HG03108 (cell line): ENCODE measurements around the gene ZFYVE27.

Source experiments
- ATAC-seq: cut with Tn5 transposase; IDR thresholded peaks from one replicate; pipeline ENCODE4 v1.9.1; 2021; ENCODE audit warnings: moderate library complexity; ENCODE audit not compliant: unreplicated experiment

Gene ZFYVE27

DNA sequence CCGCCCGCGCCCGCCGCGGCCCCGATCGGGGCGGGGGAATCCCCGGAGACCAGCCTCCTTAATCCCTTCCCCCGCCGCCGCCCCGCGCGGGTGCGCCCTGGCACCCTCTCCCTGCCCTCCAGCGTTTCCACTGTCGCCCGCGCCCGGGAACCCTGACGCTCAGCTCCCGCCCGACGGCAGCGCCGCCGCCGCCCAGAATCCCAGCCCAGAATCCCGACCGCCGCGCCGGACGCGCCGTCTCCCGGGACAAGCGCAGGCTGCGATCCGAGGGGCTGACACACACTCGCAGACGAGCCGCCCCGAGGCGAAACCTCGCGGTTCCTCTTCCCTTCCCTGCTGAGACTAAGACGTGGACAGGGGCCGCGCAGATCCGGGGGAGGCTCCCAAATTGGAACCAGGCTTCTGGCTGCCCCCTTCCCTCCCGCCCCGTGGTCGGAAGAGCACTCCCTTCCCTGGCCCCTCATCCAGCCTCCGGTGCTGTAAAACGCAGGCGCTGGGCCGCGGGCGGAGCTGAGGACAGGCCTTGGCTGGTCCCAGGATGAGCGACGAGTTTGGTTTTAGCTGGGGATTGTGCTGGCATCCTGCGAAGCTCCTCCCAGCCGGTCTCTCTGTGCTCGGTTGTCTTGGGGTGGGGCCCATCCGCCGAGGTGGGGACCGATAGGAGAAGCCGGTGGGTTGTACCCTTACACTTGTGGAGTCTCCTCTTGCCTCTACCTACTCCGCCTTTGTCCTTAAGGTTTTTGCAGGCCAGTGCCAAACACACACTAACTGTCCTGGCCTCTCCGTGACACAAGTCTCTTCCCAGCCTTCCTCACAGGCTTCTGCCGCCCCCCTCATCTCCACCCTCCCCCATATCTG is 22.3 kb upstream of the ZFYVE27 start:
- ATAC-seq = peak; percentile 44

DNA sequence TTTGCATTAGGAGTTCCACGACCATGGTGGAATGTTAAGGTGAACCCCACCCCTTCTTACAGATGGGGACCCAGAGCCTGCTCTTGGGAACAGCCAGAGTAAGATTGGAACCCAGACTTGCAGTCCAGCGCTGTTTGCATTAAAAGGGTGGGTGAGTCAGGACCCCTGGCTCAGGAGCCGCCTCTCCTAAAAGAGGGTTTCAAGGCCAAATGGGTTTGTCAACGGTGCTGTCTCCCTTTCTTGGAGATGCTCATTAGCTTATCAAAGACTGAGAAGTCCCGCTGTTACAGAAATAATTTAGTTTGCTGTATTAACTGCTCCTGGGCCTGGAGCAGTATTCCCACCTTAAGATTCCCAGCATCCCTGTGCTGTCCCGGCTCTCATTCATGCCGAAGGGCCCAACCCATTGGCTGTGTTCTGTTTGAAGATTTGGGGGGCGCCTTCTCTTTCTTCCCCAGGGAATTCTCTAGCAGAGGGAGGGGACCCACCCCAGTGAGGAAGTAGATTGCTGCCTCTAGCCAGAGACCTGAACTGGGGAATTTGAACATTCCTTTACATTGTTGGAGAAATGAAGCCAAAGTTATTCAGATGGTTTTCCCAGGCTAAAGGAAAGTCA is 21.6 kb upstream of the ZFYVE27 start:
- ATAC-seq = no peak

- ATAC-seq = no peak
These were observed 19.3 kb upstream of the ZFYVE27 start for GRCh38 chr10:97717627-97718026.

DNA sequence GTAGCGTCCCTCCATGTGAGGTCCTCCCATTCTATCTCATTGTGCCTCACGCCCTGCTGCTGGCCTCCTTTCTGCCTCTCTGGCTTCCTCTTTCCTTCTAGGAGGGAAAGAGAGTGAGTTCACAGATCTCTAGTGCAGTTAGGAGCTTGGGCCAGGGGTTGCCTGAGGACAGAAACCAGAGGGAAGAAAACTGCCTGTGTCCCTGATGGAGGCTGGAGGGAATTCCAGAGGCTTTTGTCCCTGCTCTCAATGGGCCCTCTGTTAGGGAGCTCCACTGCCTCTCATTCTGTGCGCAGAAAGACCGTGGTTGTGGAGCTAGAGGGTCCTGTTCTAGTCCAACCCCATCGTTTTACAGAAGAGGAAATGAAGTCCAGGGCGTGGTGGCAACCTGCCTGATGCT is 18.8 kb upstream of the ZFYVE27 start:
- ATAC-seq = no peak

GRCh38 chr10:97718659-97719142 is 18.2 kb upstream of the ZFYVE27 start:
- ATAC-seq = no peak

DNA sequence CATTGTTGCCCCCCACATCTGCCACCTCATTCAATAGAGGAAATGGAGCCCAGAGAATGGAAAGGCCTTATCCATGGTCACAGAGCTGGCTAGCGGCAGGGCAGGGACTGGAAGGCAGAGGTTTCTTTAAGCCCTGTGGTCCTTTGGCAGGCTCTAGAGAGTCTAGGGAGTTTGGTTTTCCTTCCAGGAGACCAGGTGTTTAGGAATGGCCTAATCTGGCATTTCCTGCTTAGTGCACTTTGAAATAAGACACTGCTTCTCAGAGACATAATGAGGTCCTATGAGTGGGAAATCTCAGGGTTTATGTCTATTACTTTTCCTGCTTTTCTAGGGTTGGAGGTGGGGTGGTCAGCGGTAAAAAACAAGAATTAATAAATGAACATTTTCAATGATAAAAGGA is 17.3 kb upstream of the ZFYVE27 start:
- ATAC-seq = no peak

DNA sequence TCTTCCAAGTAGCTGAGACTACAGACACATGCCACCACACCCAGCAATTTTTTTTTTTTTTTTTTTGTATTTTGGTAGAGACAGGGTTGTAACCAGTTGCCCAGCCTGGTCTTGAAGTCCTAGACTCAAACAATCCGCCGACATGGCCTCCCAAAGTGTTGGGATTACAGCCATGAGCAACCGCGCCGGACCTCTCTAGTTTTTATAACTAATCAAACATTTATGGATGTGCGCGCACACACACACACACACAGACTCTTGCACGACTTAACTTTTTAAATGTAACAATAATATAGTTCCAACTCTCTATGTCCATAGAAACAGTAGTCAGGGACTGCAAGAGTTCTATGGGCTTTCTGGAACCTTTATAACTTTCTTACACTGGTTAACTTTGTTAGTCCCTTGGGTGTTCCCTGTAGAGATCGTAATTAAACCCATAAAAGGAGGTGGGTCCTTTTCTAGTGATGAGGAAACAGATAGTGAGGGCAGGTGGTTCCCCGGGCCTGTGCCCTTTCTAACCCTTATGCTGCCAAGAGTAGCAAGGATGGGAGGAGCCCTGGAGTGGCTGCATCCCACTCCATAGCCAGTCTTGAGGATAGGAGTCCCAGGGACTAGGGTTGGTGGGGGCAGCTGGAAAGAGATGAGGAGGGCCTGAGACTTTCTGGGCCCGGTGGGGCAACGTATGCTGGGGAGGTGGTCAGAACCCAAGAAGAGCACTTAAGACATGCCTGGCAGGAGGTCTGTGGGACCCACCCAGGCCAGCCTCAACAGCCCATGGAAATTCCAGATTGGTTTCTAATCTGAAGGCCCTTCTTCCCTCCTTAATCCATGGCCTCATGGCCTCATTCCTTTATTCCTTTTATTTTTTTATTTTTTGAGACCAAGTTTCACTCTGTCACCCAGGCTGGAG is 14.8 kb upstream of the ZFYVE27 start:
- ATAC-seq = no peak

DNA sequence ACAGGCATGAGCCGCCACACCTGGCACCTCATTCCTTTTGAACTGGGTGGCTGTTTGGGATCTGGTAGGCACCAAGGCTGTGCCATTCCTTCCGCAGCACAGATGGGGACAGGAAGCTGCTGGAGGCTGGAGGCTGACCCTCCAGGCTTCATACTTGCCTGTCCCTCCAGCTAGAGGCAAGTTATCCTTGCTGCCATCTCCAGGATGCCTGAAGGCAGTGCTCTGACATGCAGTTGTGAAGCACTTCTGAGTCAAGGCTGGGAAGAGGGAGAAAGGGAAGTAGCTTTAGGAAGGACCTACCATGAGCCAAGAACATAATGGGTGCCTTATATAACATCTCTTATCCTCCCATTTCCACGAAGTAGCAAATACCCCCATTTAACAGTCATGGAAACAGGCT is 13.9 kb upstream of the ZFYVE27 start:
- no peak for ATAC-seq

- ATAC-seq = no peak
These were observed 12.5 kb upstream of the ZFYVE27 start for GRCh38 chr10:97724341-97724941.

DNA sequence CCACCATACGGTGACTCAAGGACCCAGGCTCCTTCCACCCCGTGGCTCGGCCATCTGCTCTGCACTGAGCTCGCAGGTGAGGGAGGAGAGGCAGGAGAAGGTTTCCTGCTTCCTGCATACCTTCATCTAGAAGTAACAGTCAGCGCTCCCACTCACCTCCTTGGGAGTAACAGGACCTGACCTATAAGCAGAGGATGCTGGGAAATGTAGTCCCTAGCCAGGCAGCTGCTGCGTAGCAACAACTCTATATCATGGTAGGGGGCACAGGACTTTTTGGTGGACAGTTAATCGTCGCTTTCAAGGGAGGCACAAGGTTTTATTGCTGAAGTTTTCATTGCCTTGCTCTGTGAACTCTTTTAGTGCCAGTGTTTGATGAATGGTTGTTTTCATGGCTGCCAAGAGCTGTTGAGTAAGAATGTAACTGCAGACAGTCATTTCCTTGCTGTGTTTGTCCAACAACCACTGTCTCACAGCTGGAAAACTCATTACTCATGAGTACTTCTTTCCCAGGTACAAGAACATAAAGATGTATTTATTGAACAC is 10.2 kb upstream of the ZFYVE27 start:
- ATAC-seq = no peak

- ATAC-seq = no peak
These were observed 7.9 kb upstream of the ZFYVE27 start for GRCh38 chr10:97729014-97729413.

- no peak for ATAC-seq
These were observed 5.4 kb upstream of the ZFYVE27 start for GRCh38 chr10:97731346-97732051.

- no peak for ATAC-seq
These were observed 4.9 kb upstream of the ZFYVE27 start for GRCh38 chr10:97732052-97732359.

DNA sequence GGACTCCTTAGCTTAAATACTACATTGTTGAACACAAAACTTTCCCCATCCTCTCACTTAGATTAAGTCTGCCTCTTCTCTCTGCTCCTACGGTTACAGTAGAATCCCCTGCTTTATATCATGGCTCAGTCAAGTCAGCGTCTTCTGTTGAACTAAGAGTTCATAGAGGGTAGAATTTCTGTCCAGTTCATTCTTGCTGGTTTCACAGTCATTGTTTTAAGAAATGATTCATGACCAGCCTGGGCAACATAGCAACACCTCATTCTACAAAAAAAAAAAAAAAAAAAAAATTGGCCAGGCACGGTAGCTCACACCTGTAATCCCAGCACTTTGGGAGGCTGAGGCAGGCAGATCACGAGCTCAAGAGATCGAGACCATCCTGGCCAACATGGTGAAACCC is 3.7 kb upstream of the ZFYVE27 start:
- ATAC-seq = no peak

GRCh38 chr10:97734021-97734420 is 2.9 kb upstream of the ZFYVE27 start:
- no peak for ATAC-seq

DNA sequence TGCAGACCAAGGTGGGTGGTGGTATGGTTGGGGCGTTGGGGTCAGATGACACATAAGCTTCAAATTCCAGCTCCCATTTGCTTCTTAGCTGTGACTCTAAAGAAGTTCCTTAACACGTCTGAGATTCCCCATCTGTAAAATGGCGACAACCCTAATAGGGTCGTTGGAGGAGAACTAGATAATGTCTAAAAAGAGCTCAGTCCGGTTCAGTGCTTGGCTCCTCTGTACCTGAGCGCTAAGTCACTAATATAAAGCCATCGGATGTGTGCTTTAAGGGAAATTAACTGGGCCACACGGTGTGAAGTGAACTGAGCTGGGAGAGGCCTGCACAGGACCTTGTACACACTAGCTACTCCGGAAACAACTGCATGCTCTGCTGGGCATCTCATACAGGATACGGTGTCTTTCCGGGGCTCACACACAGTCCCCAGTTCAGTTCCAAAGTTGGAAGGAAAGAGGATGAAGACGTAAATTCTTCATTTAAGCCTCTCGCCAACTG is 476 bp upstream of the ZFYVE27 start:
- peak; percentile 8 for ATAC-seq

- ATAC-seq = peak; percentile 14
These were observed 890 bp downstream of the ZFYVE27 start for GRCh38 chr10:97737770-97738265.

DNA sequence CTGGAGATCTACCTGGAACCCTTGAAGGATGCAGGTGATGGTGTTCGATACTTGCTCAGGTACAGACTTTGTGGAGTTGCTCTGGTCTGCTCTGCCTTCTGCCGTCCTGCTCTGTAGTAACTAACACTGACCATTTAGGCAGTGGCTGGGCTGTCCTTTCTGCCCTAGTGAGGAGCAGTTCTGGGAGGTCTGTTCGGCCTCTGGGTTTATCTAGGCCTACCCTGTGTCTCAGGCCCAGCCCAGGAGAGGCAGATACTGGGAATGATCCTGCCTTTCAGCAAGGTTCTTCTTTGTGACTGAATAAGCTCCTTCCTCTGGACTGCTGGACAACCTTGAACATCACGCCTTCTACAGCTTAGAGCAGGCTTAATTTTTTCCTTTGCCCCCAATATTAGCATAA is 1.7 kb downstream of the ZFYVE27 start:
- ATAC-seq = no peak

DNA sequence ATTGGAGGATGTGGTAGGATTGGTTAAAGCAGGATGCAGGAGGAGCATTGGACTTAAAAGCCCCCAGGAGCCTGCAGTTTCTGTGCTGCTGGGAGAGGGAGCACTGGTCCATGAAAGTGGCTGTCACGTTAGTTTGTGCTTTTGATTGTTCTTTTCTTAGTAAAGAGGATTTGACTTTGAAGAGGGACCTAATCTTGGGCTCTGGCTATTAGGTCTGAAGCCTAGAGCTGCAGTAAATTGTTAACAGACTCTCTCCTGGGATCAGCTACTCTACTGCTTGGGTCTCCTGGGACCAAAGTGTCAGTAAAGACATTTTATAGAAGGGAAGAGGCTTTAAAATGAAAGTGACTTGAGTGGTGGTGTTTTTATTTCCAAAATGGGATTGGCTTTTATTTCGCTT is 3.7 kb downstream of the ZFYVE27 start:
- ATAC-seq = no peak
